Measurements from ENCODE around the gene PADI2.
A peak's percentile ranks its signal among the peaks of the same experiment; 100 is the strongest.

PADI2 gene

GRCh38 chr1:17053086-17053684, 66.1 kb downstream of the PADI2 start:
- DNase-seq = no peak

GRCh38 chr1:17052641-17053040, 66.6 kb downstream of the PADI2 start:
- DNase-seq = no peak

GRCh38 chr1:17052038-17052437, 67.2 kb downstream of the PADI2 start:
- DNase-seq = no peak

GRCh38 chr1:17047924-17048323, 71.3 kb downstream of the PADI2 start:
- DNase-seq = no peak

GRCh38 chr1:17046334-17046657, 73.0 kb downstream of the PADI2 start:
- no peak for DNase-seq

GRCh38 chr1:17045634-17046333, 73.5 kb downstream of the PADI2 start:
- DNase-seq = peak; percentile 35 to 71

GRCh38 chr1:17045150-17045549, 74.1 kb downstream of the PADI2 start:
- no peak for DNase-seq

- no peak for DNase-seq
These were observed 75.6 kb downstream of the PADI2 start for GRCh38 chr1:17043676-17044075.

- no peak for DNase-seq
These were observed 79.1 kb downstream of the PADI2 start for GRCh38 chr1:17040135-17040534.

GRCh38 chr1:17039522-17039921, 79.7 kb downstream of the PADI2 start:
- DNase-seq = no peak

GRCh38 chr1:17033481-17033880, 85.8 kb downstream of the PADI2 start:
- DNase-seq = no peak

GRCh38 chr1:17032741-17033140, 86.5 kb downstream of the PADI2 start:
- DNase-seq = no peak

GRCh38 chr1:17031436-17031835, 87.8 kb downstream of the PADI2 start:
- no peak for DNase-seq

- DNase-seq = no peak
These were observed 89.0 kb downstream of the PADI2 start for GRCh38 chr1:17030206-17030605.

- DNase-seq = no peak
These were observed 90.5 kb downstream of the PADI2 start for GRCh38 chr1:17028662-17029188.

- DNase-seq = no peak
These were observed 91.4 kb downstream of the PADI2 start for GRCh38 chr1:17027900-17028299.

GRCh38 chr1:17027403-17027802, 91.8 kb downstream of the PADI2 start:
- DNase-seq = no peak

GRCh38 chr1:17024721-17025120, 94.5 kb downstream of the PADI2 start:
- no peak for DNase-seq

GRCh38 chr1:17023573-17023972, 95.7 kb downstream of the PADI2 start:
- DNase-seq = no peak

- no peak for DNase-seq
These were observed 96.1 kb downstream of the PADI2 start for GRCh38 chr1:17023102-17023501.

- no peak for DNase-seq
These were observed 97.4 kb downstream of the PADI2 start for GRCh38 chr1:17021896-17022295.

GRCh38 chr1:17020502-17020901, 98.7 kb downstream of the PADI2 start:
- no peak for DNase-seq

- no peak for DNase-seq
These were observed 100.4 kb downstream of the PADI2 start for GRCh38 chr1:17018849-17019248.

- no peak for DNase-seq
These were observed 101.8 kb downstream of the PADI2 start for GRCh38 chr1:17017435-17017834.

Measured in NCI-H2081 (cell line).